ENCODE results near the gene VAC14. TPM values are rescaled to one million over a fixed set of nuclear protein-coding genes. Genes with fewer than 3 reads are reported as not detected.

VAC14 gene
- total and polyA plus RNA-seq, 2 of the 8 experiments (the other 6 are each of a cell fraction or from before 2014, with no cell fraction given), result 56.0 to 108 TPM

DNA sequence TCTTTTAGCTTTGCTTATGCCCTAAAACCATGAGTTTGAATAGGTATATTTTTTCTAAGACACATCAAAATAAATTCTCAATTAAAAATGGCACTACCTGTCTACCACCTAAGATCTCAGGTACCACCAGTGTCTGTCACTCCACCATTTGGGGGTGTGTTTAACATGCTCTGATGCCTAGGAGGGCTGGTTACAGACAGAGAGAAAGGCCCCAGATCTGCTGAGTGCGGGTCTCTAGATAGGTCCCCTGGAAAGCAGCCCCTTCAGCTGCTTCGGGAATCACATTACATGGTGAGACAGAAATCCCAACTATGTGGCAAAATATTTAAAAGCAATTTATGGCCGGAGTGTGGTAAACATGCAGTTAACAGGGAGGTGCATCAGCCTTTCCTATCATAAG lies 653 bp upstream of the VAC14 start:
- Histone ChIP-seq H3K4ac (replicated peaks; ENCODE audit: insufficient read length, low read depth, low read length) (no peak overlapping the region), H3K9me3 (ENCODE audit: insufficient read depth in 2 of 2, low read depth in 1 of 2, low read length in 1 of 2) (no peaks in the 10 kb centered on the region), H4K20me1 (replicated peaks in 1 of 2; ENCODE audit: control insufficient read depth in 1 of 2, insufficient read depth in 2 of 2, low read length in 2 of 2) (no peaks in the 10 kb centered on the region), H4K91ac (replicated peaks; ENCODE audit: insufficient read length, low read length) (no peak overlapping the region), H3K4me1 (replicated peaks in 1 of 4; ENCODE audit: control insufficient read depth in 3 of 4, insufficient read depth in 4 of 4, low read length in 3 of 4) (peaks cover 1 to 5% (median 3%) of the 10 kb centered on the region in 4 experiments; a peak in 5 of 7 replicates), H3K27ac (ENCODE audit: low read depth, low read length) (no peak overlapping the region), H3K4me2 (ENCODE audit: insufficient read depth in 1 of 2, low read depth in 2 of 2, low read length in 2 of 2) (peak overlapping the region; percentile 91 to 98), H3K56ac (replicated peaks; ENCODE audit: insufficient read length, low read depth, low read length) (no peak overlapping the region), H2AK5ac (ENCODE audit: low read depth, low read length) (no peak overlapping the region), H3K23ac (ENCODE audit: insufficient read length) (no peak overlapping the region), H2BK5ac (ENCODE audit: low read depth, low read length) (no peak overlapping the region), H4K5ac (ENCODE audit: insufficient read length, low read depth, low read length) (no peak overlapping the region), H2BK120ac (replicated peaks; ENCODE audit: low read depth, low read length) (no peak overlapping the region), H2AFZ (ENCODE audit: low read length) (peak overlapping the region; percentile 45), H2BK20ac (ENCODE audit: low read length) (no peak overlapping the region), H4K8ac (ENCODE audit: extremely low read depth, insufficient read depth, low read length) (no peak overlapping the region), H3K23me2 (ENCODE audit: low read depth, low read length) (peaks cover 8% of the 10 kb centered on the region), H2BK15ac (ENCODE audit: low read length) (no peak overlapping the region), H3K4me3 (ENCODE audit: extremely low read depth in 1 of 4, insufficient read depth in 2 of 4, low read depth in 3 of 4, low read length in 4 of 4) (peak overlapping the region in 2 of 4 experiments; percentile 94 to 100; a peak in 3 of 8 replicates), H3K79me2 (ENCODE audit: control insufficient read depth in 1 of 2, insufficient read depth in 2 of 2, low read length in 2 of 2) (peaks cover 14 to 40% of the 10 kb centered on the region in 2 experiments), H3K9ac (replicated peaks in 1 of 4; ENCODE audit: extremely low read depth in 1 of 4, low read depth in 3 of 4, low read length in 3 of 4) (no peak overlapping the region), H3K14ac (ENCODE audit: insufficient read length) (no peak overlapping the region), H3K79me1 (ENCODE audit: low read depth, low read length) (peaks cover 17% of the 10 kb centered on the region), H3K18ac (ENCODE audit: extremely low read depth, low read length) (no peak overlapping the region), H3K27me3 (replicated peaks in 1 of 4; ENCODE audit: control insufficient read depth in 3 of 4, extremely low read depth in 1 of 4, insufficient read depth in 3 of 4, low read length in 3 of 4) (peaks cover 0 to 10% (median 2%) of the 10 kb centered on the region in 4 experiments; a peak in 5 of 7 replicates), H2BK12ac (ENCODE audit: low read depth, low read length) (no peak overlapping the region), H3K36me3 (ENCODE audit: control insufficient read depth in 2 of 4, insufficient read depth in 4 of 4, low read length in 3 of 4) (peaks cover 0 to 8% (median 0%) of the 10 kb centered on the region in 4 experiments; a peak in 2 of 8 replicates)
- CTCF ChIA-PET (ENCODE audit: partially characterized antibody), result interaction anchor here (0.6 to 1.3 kb wide), 3 partner anchors 9 to 22 kb away, joined by 3 to 4 read pairs (median 3); no protein-coding TSS in a partner anchor
- FAIRE-seq (no peak), DNase-seq (ENCODE audit: low read depth in 1 of 2, low spot score in 2 of 2) (no peak)
- WGBS, 2 experiments (ENCODE audit: extremely low coverage in 1 of 2, insufficient coverage in 1 of 2, insufficient read length in 1 of 2, insufficient replicate concordance in 2 of 2, low coverage in 1 of 2, low lambda C conversion rate in 2 of 2, missing lambda C conversion rate in 1 of 2), result 75% methylated on average over 3 of the region's 3 CpGs; no CpG with 5 or more reads in 1 of the 2 experiments
- POLR2A ChIA-PET (ENCODE audit: partially characterized antibody), result interaction anchor here (0.5 to 3.2 kb wide), 6 partner anchors 8 to 350 kb away, joined by 3 to 19 read pairs (median 4); no protein-coding TSS in a partner anchor
- TF ChIP-seq JUN (IDR thresholded peaks at IDR 0.05; ENCODE audit: low read depth, low read length) (no peak), KDM5A (IDR thresholded peaks at IDR 0.05; ENCODE audit: low read length) (no peak), YY1 (IDR thresholded peaks at IDR 0.05; ENCODE audit: low read depth, low read length) (no peak), EZH2 (IDR thresholded peaks at IDR 0.05; ENCODE audit: low read depth, low read length, severe bottlenecking) (no peak), KDM4A (IDR thresholded peaks at IDR 0.05; ENCODE audit: low read depth, low read length, severe bottlenecking) (no peak), BRCA1 (IDR thresholded peaks at IDR 0.05; ENCODE audit: low read depth, low read length) (no peak), GABPA (IDR thresholded peaks at IDR 0.05; ENCODE audit: borderline replicate concordance, insufficient read depth, low read length) (no peak), CBX5 (IDR thresholded peaks at IDR 0.05; ENCODE audit: low read depth, low read length) (no peak), TCF12 (IDR thresholded peaks at IDR 0.05; ENCODE audit: low read depth, low read length) (no peak), HDAC6 (IDR thresholded peaks at IDR 0.05; ENCODE audit: low read depth, low read length) (no peak), KDM1A (IDR thresholded peaks at IDR 0.05; ENCODE audit: borderline replicate concordance, low read length) (no peak), TEAD4 (IDR thresholded peaks at IDR 0.05; ENCODE audit: low read depth, low read length) (no peak), PHF8 (conservative IDR thresholded peaks at IDR 0.05; ENCODE audit: low read depth, low read length) (no peak)
- TF ChIP-seq, protein P1, sequence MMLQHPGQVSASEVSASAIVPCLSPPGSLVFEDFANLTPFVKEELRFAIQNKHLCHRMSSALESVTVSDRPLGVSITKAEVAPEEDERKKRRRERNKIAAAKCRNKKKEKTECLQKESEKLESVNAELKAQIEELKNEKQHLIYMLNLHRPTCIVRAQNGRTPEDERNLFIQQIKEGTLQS (IDR thresholded peaks at IDR 0.05; ENCODE audit: insufficient read depth, low read depth, low read length), result no peak
